Measurements from ENCODE around the gene NMNAT3.
"Not testable (repeated sequence)": the region's sequence is repeated elsewhere in the genome, so short reads cannot be mapped to it uniquely, and the experiment has no call there.

The NMNAT3 gene

GRCh38 chr3:139633511-139633910 lies 44.3 kb downstream of the NMNAT3 start:
- no peak for DNase-seq

GRCh38 chr3:139630542-139630941 lies 47.2 kb downstream of the NMNAT3 start:
- no peak for DNase-seq

- no peak for DNase-seq
Measured at GRCh38 chr3:139629033-139629432, 48.7 kb downstream of the NMNAT3 start.

- DNase-seq = no peak
Measured at GRCh38 chr3:139627759-139628158, 50.0 kb downstream of the NMNAT3 start.

GRCh38 chr3:139620438-139620837 lies 57.3 kb downstream of the NMNAT3 start:
- no peak for DNase-seq

- no peak for DNase-seq
Measured at GRCh38 chr3:139619484-139619883, 58.3 kb downstream of the NMNAT3 start.

GRCh38 chr3:139617672-139618268 lies 60.0 kb downstream of the NMNAT3 start:
- no peak for DNase-seq

- DNase-seq = no peak
Measured at GRCh38 chr3:139611528-139611927, 66.2 kb downstream of the NMNAT3 start.

- no peak for DNase-seq
Measured at GRCh38 chr3:139610886-139611285, 66.9 kb downstream of the NMNAT3 start.

GRCh38 chr3:139608924-139609323 lies 68.8 kb downstream of the NMNAT3 start:
- no peak for DNase-seq

- no peak for DNase-seq
Measured at GRCh38 chr3:139608108-139608380, 69.7 kb downstream of the NMNAT3 start.

GRCh38 chr3:139607257-139608107 lies 70.3 kb downstream of the NMNAT3 start:
- DNase-seq = no peak

GRCh38 chr3:139602003-139602402 lies 75.8 kb downstream of the NMNAT3 start:
- DNase-seq = no peak

GRCh38 chr3:139601191-139601961 lies 76.4 kb downstream of the NMNAT3 start:
- DNase-seq = no peak

- peak; percentile 31 for DNase-seq
Measured at GRCh38 chr3:139597947-139598346, 79.8 kb downstream of the NMNAT3 start.

- not testable (repeated sequence) for DNase-seq
Measured at GRCh38 chr3:139591186-139591585, 86.6 kb downstream of the NMNAT3 start.

- peak; percentile 32 for DNase-seq
Measured at GRCh38 chr3:139588450-139588849, 89.3 kb downstream of the NMNAT3 start.

- no peak for DNase-seq
Measured at GRCh38 chr3:139587797-139588196, 90.0 kb downstream of the NMNAT3 start.

GRCh38 chr3:139586420-139587017 lies 91.3 kb downstream of the NMNAT3 start:
- DNase-seq = no peak

- DNase-seq = no peak
Measured at GRCh38 chr3:139585820-139586219, 92.0 kb downstream of the NMNAT3 start.

- DNase-seq = not testable (repeated sequence)
Measured at GRCh38 chr3:139583651-139584050, 94.1 kb downstream of the NMNAT3 start.

GRCh38 chr3:139578783-139579182 lies 99.0 kb downstream of the NMNAT3 start:
- no peak for DNase-seq

- no peak for DNase-seq
Measured at GRCh38 chr3:139577909-139578308, 99.9 kb downstream of the NMNAT3 start.

- DNase-seq = no peak
Measured at GRCh38 chr3:139577346-139577745, 100.4 kb downstream of the NMNAT3 start.
